AG04450 (cell line): ENCODE measurements around the gene VNN1. TPM values are rescaled to one million over a fixed set of nuclear protein-coding genes. Genes with fewer than 3 reads are reported as not detected.
"Not testable (repeated sequence)": the region's sequence is repeated elsewhere in the genome, so short reads cannot be mapped to it uniquely, and the experiment has no call there.

ENCODE experiments used
- CTCF ChIA-PET: fragments of 300-600, 350-600 bp; formaldehyde crosslinking; extraction: SDS; loops from one replicate; lab custom pipeline; 2022; ENCODE audit warnings: antibody characterized with exemption, inconsistent platforms; lab: Charles Lee
- POLR2A ChIA-PET: fragments of 350-600 bp; formaldehyde crosslinking; extraction: SDS; loops from one replicate; lab custom pipeline; 2021; ENCODE audit warnings: antibody characterized with exemption, inconsistent platforms; lab: Yijun Ruan, JAX
- DNase-seq: peaks from one replicate; pipeline ENCODE4 v3.0.0-alpha.2; 2011; ENCODE audit warnings: low read depth, low spot score
- H3K27ac ChIP-seq: one replicate; pipeline ENCODE4 v1.5.1; 2012; ENCODE audit warnings: low read depth, low read length, control low read depth
- H3K27me3 ChIP-seq: one replicate; pipeline ENCODE4 v1.6.0; 2012; ENCODE audit warnings: low read length; ENCODE audit not compliant: control insufficient read depth, insufficient read depth
- H3K4me3 ChIP-seq: 2 replicates; pipeline ENCODE4 v1.5.1; 2011; ENCODE audit warnings: mild to moderate bottlenecking, low read depth, low read length, control low read depth
- H3K9me3 ChIP-seq: 2 replicates; pipeline ENCODE4 v1.5.1; 2012; ENCODE audit warnings: low read length; ENCODE audit not compliant: control insufficient read depth, insufficient read depth
- polyA plus RNA-seq: library from polyadenylated mRNA; depleted of rRNA; stranded (reverse); fragments of >200 nt; gene quantifications from 2 replicates; pipeline ENCODE4 v1.2.3, GENCODE V29; 2011
- TF ChIP-seq, protein P1 (sequence below): IDR thresholded peaks from 2 replicates; pipeline ENCODE4 v1.5.1; 2011; ENCODE audit warnings: low read depth, low read length, control low read depth, inconsistent platforms

VNN1 gene
- polyA plus RNA-seq, 1 experiment, result 0.06 TPM

- H3K4me3 ChIP-seq, result no peak overlapping the region
- ChIA-PET CTCF (no interaction called here), POLR2A (no interaction called here)
- TF ChIP-seq, protein P1, sequence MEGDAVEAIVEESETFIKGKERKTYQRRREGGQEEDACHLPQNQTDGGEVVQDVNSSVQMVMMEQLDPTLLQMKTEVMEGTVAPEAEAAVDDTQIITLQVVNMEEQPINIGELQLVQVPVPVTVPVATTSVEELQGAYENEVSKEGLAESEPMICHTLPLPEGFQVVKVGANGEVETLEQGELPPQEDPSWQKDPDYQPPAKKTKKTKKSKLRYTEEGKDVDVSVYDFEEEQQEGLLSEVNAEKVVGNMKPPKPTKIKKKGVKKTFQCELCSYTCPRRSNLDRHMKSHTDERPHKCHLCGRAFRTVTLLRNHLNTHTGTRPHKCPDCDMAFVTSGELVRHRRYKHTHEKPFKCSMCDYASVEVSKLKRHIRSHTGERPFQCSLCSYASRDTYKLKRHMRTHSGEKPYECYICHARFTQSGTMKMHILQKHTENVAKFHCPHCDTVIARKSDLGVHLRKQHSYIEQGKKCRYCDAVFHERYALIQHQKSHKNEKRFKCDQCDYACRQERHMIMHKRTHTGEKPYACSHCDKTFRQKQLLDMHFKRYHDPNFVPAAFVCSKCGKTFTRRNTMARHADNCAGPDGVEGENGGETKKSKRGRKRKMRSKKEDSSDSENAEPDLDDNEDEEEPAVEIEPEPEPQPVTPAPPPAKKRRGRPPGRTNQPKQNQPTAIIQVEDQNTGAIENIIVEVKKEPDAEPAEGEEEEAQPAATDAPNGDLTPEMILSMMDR, result no peak
- DNase-seq, result no peak
- no peaks in the 10 kb centered on the region for H3K27me3 ChIP-seq
- no peak overlapping the region for H3K27ac ChIP-seq
- H3K9me3 ChIP-seq, result no peaks in the 10 kb centered on the region
Measured at GRCh38 chr6:132708771-132709170, 5.1 kb downstream of the VNN1 start.

DNA sequence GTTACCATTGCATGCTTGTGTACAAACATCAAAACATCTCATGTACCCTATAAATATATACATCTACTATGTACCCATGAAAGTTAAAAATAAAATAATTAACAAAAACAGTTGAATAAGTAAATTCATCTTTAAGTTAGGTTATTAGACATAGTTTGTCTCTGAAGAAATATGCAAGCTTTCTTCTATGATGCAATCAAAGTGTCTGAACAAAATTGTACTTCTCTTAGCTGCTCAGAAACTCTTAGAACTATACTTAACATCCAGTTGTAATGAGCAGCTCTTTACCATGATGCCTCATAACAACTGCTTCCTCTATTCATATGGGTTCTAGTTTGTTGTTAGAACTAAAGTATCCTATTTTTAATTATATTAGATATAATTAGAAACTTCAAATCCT is 5.9 kb downstream of the VNN1 start:
- H3K9me3 ChIP-seq, result no peaks in the 10 kb centered on the region
- H3K27ac ChIP-seq, result no peak overlapping the region
- CTCF ChIA-PET, result interaction anchor here (0.9 kb wide), 1 partner anchor 177 kb away, joined by 3 read pairs; no protein-coding TSS in a partner anchor
- POLR2A ChIA-PET, result no interaction called here
- no peak overlapping the region for H3K4me3 ChIP-seq
- no peak for DNase-seq
- H3K27me3 ChIP-seq, result peaks cover 1% of the 10 kb centered on the region
- TF ChIP-seq, protein P1, result no peak

DNA sequence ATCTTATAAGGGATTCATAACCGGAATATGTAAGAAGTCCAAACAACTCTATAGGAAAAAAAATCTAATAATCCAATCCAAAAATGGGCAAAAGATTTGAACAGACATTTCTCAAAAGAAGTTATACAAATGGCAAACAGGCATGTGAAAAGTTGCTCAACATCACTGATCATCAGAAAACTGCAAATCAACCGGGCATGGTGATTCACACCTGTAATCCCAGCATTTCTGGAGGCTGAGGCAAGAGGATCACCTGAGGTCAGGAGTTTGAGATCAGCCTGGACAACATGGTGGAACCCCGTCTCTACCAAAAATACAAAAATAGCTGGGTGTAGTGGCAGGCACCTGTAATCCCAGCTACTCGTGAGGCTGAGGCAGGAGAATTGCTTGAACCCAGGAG is 7.1 kb downstream of the VNN1 start:
- H3K27ac ChIP-seq, H3K9me3 ChIP-seq, CTCF ChIA-PET, DNase-seq, POLR2A ChIA-PET, H3K27me3 ChIP-seq, H3K4me3 ChIP-seq: not testable (repeated sequence)

- TF ChIP-seq, protein P1, result no peak
- Histone ChIP-seq H3K9me3 (no peaks in the 10 kb centered on the region), H3K27me3 (peaks cover 6% of the 10 kb centered on the region), H3K27ac (no peak overlapping the region), H3K4me3 (no peak overlapping the region)
- ChIA-PET CTCF (interaction anchor here (1.0 kb wide), 1 partner anchor 79 kb away, joined by 3 read pairs; no protein-coding TSS in a partner anchor), POLR2A (no interaction called here)
- DNase-seq, result no peak
Measured at GRCh38 chr6:132703936-132704335, 9.9 kb downstream of the VNN1 start.

GRCh38 chr6:132698608-132699007 is 15.2 kb downstream of the VNN1 start:
- DNase-seq, result no peak
- ChIA-PET POLR2A (no interaction called here), CTCF (no interaction called here)
- Histone ChIP-seq H3K9me3 (peaks cover 4% of the 10 kb centered on the region; the same call in 1 of the 2 replicates), H3K4me3 (no peak overlapping the region), H3K27ac (no peak overlapping the region), H3K27me3 (peaks cover 14% of the 10 kb centered on the region)
- TF ChIP-seq, protein P1, result no peak
